GM11168 (cell line): ENCODE data around the gene C9orf78.

Source experiments
- in situ Hi-C: fragments of 300-500 bp; cut with MboI; formaldehyde crosslinking; loops from one replicate; pipeline ENCODE4 v1.12.0; 2022; ENCODE audit warnings: low sequenced_read_pairs; ENCODE audit not compliant: unreplicated experiment

The C9orf78 gene

GRCh38 chr9:129868023-129868871 lies 33.2 kb upstream of the C9orf78 start:
- in situ Hi-C loops, result no loop called here

DNA sequence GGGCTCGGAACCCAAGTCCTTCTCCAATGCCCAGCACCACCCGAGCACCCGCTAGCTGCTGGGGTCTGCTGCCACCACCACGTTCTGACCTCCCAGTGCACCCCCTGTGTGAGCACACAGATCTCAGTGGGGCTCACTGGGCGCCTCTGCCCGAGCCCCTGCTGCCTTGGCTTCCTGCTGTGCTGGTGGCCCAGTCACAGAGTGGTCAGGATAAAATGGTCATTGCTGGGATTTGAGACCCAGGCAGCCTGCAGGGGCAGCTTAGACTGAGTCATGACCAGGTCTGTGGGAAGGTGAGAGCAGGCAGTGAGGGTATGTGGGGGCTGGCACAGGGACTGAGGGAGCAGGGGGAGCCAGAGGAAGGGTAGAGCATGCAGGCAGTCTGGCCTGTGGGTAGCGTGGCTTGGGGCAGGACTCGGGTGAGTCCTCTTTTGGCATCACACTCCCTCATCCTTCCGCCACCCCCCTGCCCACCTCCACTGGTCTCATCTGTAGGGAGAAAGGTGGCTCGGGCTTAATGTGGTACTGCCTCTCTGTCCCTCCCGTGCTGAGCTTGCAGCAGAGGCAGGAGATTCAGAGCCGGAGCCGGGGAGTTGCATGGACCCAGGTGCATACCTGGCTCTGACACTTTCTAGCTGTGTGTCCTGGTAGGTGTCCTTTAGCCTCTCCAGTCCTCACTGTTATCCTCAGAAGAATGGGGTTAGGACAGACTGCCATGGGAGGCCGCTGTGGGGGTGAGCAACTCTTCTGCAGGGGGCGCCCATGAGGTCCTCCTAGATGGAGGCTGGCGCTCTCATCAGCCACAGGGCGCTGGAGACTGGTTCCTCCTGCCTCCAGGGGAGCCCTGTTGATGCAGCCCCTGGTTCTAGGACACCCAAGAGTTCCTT lies 32.3 kb upstream of the C9orf78 start:
- in situ Hi-C loops, result no loop called here

DNA sequence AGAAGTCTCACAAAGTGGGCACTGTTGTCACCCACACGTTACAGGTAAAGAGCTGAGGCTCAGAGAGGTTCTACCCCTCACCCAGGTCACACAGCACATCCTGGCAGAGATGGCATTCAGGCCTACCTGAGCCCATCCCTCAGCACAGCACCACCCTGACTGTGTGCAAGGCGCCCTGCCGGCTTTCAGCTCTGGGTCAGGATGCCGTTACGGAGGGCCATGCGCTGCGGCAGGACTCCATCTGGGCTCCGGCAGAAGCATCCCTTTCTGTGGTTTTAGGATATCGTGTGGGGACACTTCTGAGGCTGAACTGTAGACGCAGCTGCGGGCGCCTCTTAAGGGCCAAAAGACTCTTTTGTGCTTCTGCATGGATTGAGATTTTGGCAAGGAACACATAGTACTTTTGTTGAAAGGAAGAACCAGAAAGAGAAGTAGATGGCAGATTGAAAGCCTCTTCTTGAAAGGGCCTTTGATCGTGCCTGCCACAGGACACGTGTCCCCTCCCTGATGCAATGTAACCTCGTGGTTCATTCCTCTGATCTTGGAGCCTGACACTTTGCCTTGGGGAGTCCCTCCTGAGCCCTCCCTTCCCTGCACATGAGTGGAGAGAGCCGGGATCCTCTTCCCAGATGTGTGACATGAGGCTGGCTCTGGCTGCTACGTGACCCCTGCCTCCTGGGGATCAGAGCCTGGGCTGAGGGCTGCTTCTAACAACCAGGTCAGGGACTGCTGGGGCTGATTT lies 31.5 kb upstream of the C9orf78 start:
- in situ Hi-C loops, result no loop called here

DNA sequence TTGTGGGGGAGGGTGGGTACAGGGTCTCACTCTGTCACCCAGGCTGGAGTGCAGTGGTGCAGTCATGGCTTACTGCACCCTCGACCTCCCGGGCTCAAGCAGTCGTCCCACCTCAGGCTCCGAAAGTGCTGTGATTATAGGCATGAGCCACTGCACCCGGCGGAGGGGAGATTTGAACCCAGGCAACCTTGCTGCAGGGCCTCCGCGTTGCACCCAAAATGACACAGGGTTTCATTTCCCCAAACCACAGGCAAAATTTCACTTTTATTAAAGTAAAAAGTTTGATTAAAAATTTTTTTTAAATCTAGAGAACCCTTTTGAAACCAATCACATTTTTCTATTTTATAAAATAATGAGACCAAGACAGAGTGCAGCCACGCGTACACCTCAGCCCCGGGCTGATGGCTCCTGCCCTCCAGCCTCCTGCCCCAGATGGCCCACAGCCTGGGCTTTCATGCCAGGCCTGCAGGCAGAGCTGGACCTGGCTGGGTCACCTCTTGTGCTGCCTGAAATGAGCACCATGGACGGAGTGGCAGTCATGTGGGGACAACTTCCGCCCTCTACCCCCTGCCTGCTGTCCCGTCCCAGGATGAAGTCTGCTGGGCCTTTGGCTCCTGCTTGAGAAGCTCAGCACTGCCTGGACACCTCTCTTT lies 30.7 kb upstream of the C9orf78 start:
- in situ Hi-C loops, result no loop called here

- in situ Hi-C loops, result no loop called here
These were observed 30.0 kb upstream of the C9orf78 start for GRCh38 chr9:129864991-129865647.

GRCh38 chr9:129863059-129863690 lies 28.1 kb upstream of the C9orf78 start:
- in situ Hi-C loops, result no loop called here

DNA sequence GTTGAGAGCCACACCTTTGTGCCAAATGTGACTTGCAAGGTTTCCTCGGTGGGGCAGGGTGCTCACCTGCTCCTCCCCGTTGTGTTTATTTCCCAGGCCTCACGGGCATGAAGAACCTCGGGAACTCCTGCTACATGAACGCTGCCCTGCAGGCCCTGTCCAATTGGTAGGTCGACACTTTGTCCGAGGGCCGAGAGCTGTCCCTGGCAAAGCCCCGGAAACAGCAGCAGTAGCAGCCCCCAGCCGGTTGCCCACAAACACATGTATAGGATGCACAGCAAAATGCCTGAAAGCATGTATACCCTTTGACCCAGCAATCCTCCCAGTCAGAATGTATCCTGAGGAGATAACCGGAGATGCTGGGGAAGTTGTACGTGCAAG lies 26.4 kb upstream of the C9orf78 start:
- in situ Hi-C loops, result no loop called here

DNA sequence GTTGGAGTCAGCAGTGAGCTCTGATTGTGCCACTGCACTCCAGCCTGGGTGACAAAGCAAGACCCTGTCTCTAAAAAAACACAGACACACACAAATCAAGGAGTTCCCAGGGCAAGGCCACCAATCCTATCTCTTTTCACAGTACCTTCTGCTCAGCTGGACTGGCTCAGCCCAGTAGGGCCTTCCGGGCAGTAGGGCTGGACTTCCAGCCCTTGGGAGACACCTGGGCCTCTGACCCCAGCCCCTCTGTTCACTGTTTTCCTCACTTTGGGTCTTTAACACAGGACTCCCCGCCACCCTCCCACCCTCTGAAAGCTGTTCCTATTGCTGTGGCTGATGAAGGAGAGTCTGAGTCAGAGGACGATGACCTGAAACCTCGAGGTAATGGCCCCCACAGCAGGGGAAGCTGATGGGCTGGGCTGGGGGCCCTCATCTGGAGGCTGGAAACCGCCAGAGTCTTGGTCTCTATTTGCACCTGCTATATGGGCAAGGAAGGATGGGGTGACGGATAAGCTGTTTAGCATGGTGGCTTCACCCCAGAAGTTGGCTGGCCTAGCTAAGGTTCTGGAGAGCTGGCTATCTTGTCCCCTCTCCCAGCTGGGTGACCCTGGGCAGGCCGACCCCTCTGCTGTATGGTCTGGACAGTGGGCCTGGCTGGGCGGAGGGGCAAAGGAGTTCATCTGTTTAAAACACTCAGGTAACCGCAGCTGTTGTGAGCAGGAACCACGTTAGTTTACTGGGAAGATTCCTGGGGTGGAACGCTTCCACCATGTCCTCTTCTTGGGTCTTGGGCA lies 25.8 kb upstream of the C9orf78 start:
- in situ Hi-C loops, result no loop called here

- in situ Hi-C loops, result no loop called here
These were observed 23.3 kb upstream of the C9orf78 start for GRCh38 chr9:129858167-129858962.

DNA sequence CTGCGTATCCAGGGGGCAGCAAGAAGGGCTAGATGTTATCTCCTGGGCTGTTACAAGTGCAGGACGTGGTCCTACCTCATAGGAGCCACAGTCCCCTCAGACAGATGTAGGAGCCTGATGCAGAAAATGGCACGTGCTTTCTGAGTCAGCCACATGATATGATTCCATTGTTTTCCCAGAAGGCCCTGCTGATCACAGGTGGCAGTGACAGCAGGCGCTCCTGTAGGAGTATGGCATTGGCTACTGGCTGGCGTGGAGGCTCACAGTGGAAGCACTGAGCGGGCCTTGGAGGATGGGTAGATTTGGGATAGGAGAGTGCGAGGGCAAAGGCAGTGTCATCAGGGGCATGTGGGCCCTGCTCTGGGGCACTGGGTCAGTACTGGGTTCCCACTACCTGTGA lies 22.1 kb upstream of the C9orf78 start:
- in situ Hi-C loops, result no loop called here

GRCh38 chr9:129854588-129855110 lies 19.6 kb upstream of the C9orf78 start:
- in situ Hi-C loops, result no loop called here

DNA sequence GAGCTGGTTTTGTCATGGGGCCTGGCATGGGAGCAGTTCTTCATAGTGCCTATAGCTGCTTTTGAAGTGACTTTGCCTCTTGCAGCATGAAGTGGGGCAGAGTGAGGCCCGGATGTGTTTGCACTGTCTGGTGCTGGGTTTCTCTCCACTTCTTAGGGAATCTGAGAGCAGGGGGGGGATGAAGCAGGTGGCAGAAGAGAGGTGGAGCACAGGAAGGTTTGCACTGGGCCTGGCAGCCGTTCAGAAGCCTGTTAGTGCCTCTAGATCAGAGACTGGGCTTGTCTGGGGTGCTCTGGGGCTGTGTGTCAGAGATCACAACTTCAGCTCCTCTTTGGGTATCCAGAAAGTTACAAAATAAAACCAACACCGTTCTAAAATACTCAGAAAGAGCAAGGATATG lies 18.5 kb upstream of the C9orf78 start:
- in situ Hi-C loops, result no loop called here

- in situ Hi-C loops, result no loop called here
These were observed 17.5 kb upstream of the C9orf78 start for GRCh38 chr9:129852579-129852978.

- in situ Hi-C loops, result no loop called here
These were observed 16.7 kb upstream of the C9orf78 start for GRCh38 chr9:129851821-129852220.

- in situ Hi-C loops, result no loop called here
These were observed 15.9 kb upstream of the C9orf78 start for GRCh38 chr9:129850821-129851550.

- in situ Hi-C loops, result no loop called here
These were observed 14.8 kb upstream of the C9orf78 start for GRCh38 chr9:129849901-129850300.
